Transverse colon (tissue), 4 donors: ENCODE data around the gene MPP2.
"Not testable (repeated sequence)": the region's sequence is repeated elsewhere in the genome, so short reads cannot be mapped to it uniquely, and the experiment has no call there.

ENCODE experiments used
- CTCF ChIP-seq, 5 experiments: fragments of 200-600 bp in 3 of 5; fragments of 450-650 bp in 2 of 5; sonication (generic) in 3 of 5; IDR thresholded peaks; 1 replicate in 2 of 5; 2 replicates in 3 of 5; pipeline ENCODE4 v1.5.1; 2016 to 2017; ENCODE audit warnings: antibody characterized with exemption in 5 of 5, inconsistent platforms in 3 of 5, mild to moderate bottlenecking in 2 of 5, moderate library complexity in 1 of 5
- POLR2A ChIP-seq: fragments of 450-650 bp; IDR thresholded peaks from one replicate; pipeline ENCODE4 v1.6.1; 2016; ENCODE audit warnings: antibody characterized with exemption, mild to moderate bottlenecking, moderate library complexity
- POLR2AphosphoS5 ChIP-seq, 3 donors: sonication (generic); formaldehyde crosslinking; IDR thresholded peaks; one replicate each; pipeline ENCODE4 v1.6.1; 2016; ENCODE audit warnings: antibody characterized with exemption in 3 of 3

GRCh38 chr17:43894494-43894893, 12.8 kb downstream of the MPP2 start:
- TF ChIP-seq POLR2AphosphoS5 (IDR thresholded peaks at IDR 0.05); CTCF (IDR thresholded peaks at IDR 0.05); POLR2A: not testable (repeated sequence)
